ENCODE measurements around the gene TMED7. TPM values are rescaled to one million over a fixed set of nuclear protein-coding genes. Genes with fewer than 3 reads are reported as not detected.

TMED7 gene
- total and polyA plus RNA-seq, 4 donors = 43.4 to 140 (median 65.8) TPM

- H3K36me3 ChIP-seq (ENCODE audit: control insufficient read depth in 4 of 4, insufficient read depth in 3 of 4, low read depth in 1 of 4, low read length in 3 of 4) = peaks cover 0 to 57% (median 41%) of the 10 kb centered on the region in 4 donors
- no peak overlapping the region for H3K27ac ChIP-seq (ENCODE audit: low read depth in 1 of 2, low read length in 2 of 2)
- H3K9me3 ChIP-seq (ENCODE audit: control insufficient read depth in 4 of 4, low read length in 3 of 4) = no peaks in the 10 kb centered on the region
- no peaks in the 10 kb centered on the region for H3K27me3 ChIP-seq (ENCODE audit: control insufficient read depth in 4 of 4, insufficient read depth in 4 of 4, low read length in 3 of 4)
- no peak for TF ChIP-seq JUND (IDR thresholded peaks at IDR 0.05)
- no peak for TF ChIP-seq CTCF (IDR thresholded peaks at IDR 0.05; ENCODE audit: low read depth, low read length, missing input control)
- no peak for TF ChIP-seq MAX (IDR thresholded peaks at IDR 0.05)
- TF ChIP-seq RAD21 (IDR thresholded peaks at IDR 0.05) = no peak
- no peak for TF ChIP-seq ZBTB33 (IDR thresholded peaks at IDR 0.05)
- no peak for TF ChIP-seq REST (IDR thresholded peaks at IDR 0.05)
- TF ChIP-seq HNF4G (IDR thresholded peaks at IDR 0.05) = no peak
- no peak for TF ChIP-seq HNF4A (conservative IDR thresholded peaks at IDR 0.05)
- no peak for TF ChIP-seq EGR1 (IDR thresholded peaks at IDR 0.05; ENCODE audit: low read depth in 2 of 2)
- no peak for TF ChIP-seq YY1 (IDR thresholded peaks at IDR 0.05)
- H3K4me1 ChIP-seq (ENCODE audit: control insufficient read depth in 4 of 4, insufficient read depth in 4 of 4, low read length in 3 of 4) = peaks cover 0 to 3% (median under 1%) of the 10 kb centered on the region in 4 donors
- H3K4me3 ChIP-seq (ENCODE audit: low read depth in 1 of 3, low read length in 3 of 3) = no peak overlapping the region
- H3K9ac ChIP-seq (ENCODE audit: low read depth in 1 of 2, low read length in 2 of 2) = no peak overlapping the region
- no peak for DNase-seq (ENCODE audit: low spot score)
These were observed 9.4 kb downstream of the TMED7 start for GRCh38 chr5:115616472-115616871.

GRCh38 chr5:115611873-115612272 is 14.0 kb downstream of the TMED7 start:
- TF ChIP-seq RAD21 (IDR thresholded peaks at IDR 0.05) = no peak
- TF ChIP-seq EGR1 (IDR thresholded peaks at IDR 0.05; ENCODE audit: low read depth in 2 of 2) = no peak
- no peak for TF ChIP-seq RXRA (IDR thresholded peaks at IDR 0.05)
- TF ChIP-seq CTCF (IDR thresholded peaks at IDR 0.05; ENCODE audit: low read depth, low read length, missing input control) = no peak
- no peak for TF ChIP-seq REST (IDR thresholded peaks at IDR 0.05)
- TF ChIP-seq HNF4G (IDR thresholded peaks at IDR 0.05) = no peak
- TF ChIP-seq ZBTB33 (IDR thresholded peaks at IDR 0.05) = no peak
- TF ChIP-seq JUND (IDR thresholded peaks at IDR 0.05) = no peak
- TF ChIP-seq FOXA1 (IDR thresholded peaks at IDR 0.05) = no peak
- TF ChIP-seq MAX (IDR thresholded peaks at IDR 0.05) = no peak
- 99% methylated on average over 5 of the region's 5 CpGs for WGBS

More at GRCh38 chr5:115611873-115612272, 14.0 kb downstream of the TMED7 start:
- Histone ChIP-seq H3K4me1 (ENCODE audit: control insufficient read depth in 4 of 4, insufficient read depth in 4 of 4, low read length in 3 of 4) (peaks cover 0 to 3% (median 0%) of the 10 kb centered on the region in 4 donors), H3K4me3 (ENCODE audit: low read depth in 1 of 3, low read length in 3 of 3) (no peak overlapping the region), H3K36me3 (ENCODE audit: control insufficient read depth in 4 of 4, insufficient read depth in 3 of 4, low read depth in 1 of 4, low read length in 3 of 4) (peaks cover 0 to 34% (median 25%) of the 10 kb centered on the region in 4 donors), H3K9me3 (ENCODE audit: control insufficient read depth in 4 of 4, low read length in 3 of 4) (no peaks in the 10 kb centered on the region), H3K27ac (ENCODE audit: low read depth in 1 of 2, low read length in 2 of 2) (no peak overlapping the region), H3K27me3 (ENCODE audit: control insufficient read depth in 4 of 4, insufficient read depth in 4 of 4, low read length in 3 of 4) (no peaks in the 10 kb centered on the region), H3K9ac (ENCODE audit: low read depth in 1 of 2, low read length in 2 of 2) (no peak overlapping the region)
- DNase-seq (ENCODE audit: low spot score) = no peak
